Adrenal gland (tissue), 12 donors: ENCODE results near the gene UBASH3B. TPM values are rescaled to one million over a fixed set of nuclear protein-coding genes. Genes with fewer than 3 reads are reported as not detected.
"Not testable (repeated sequence)": the region's sequence is repeated elsewhere in the genome, so short reads cannot be mapped to it uniquely, and the experiment has no call there.

Experiments used
- DNase-seq, 7 donors: peaks; one replicate each; pipeline ENCODE4 v3.0.0-alpha.2; 2019 to 2020
- H3K27ac ChIP-seq, 5 donors: fragments of 200-600 bp; sonication (generic) in 4 of 5; 1 replicate in 3 of 5; 2 replicates in 2 of 5; pipeline versions ENCODE4 v1.5.1 to v1.8.0; 2016 to 2020; ENCODE audit warnings: mild to moderate bottlenecking in 1 of 5
- H3K27me3 ChIP-seq: fragments of 200-600 bp; 2 replicates; pipeline ENCODE4 v1.8.0; 2021
- H3K36me3 ChIP-seq, 2 donors: fragments of 200-600 bp; replicated peaks in 1 of 2; 1 replicate in 1 of 2; 2 replicates in 1 of 2; pipeline versions ENCODE4 v1.5.1 to v1.8.0; 2018 to 2022
- H3K4me1 ChIP-seq, 2 donors: fragments of 200-600 bp; replicated peaks in 1 of 2; 1 replicate in 1 of 2; 2 replicates in 1 of 2; pipeline versions ENCODE4 v1.5.1 to v1.8.0; 2018 to 2021
- H3K4me3 ChIP-seq, 4 donors: fragments of 200-600 bp; sonication (generic) in 3 of 4; one replicate each; pipeline ENCODE4 v1.5.1; 2016 to 2018
- H3K9me3 ChIP-seq, 3 donors: fragments of 200-600 bp; sonication (generic) in 1 of 3; replicated peaks in 1 of 3; 1 replicate in 2 of 3; 2 replicates in 1 of 3; pipeline versions ENCODE4 v1.5.1 to v1.8.0; 2016 to 2021
- POLR2A ChIP-seq, 2 donors: fragments of 450-650 bp; IDR thresholded peaks; one replicate each; pipeline ENCODE4 v1.6.1; 2017; ENCODE audit warnings: antibody characterized with exemption in 2 of 2, mild to moderate bottlenecking in 2 of 2, moderate library complexity in 1 of 2
- WGBS, 4 donors: extraction: QIAGEN DNeasy Blood & Tissue Kit in 2 of 4; methylation state at CpG; one replicate each; pipeline versions ENCODE4 v1.1.5 to v1.1.7; 2013 to 2017; 5-methylcytosine and 5-hydroxymethylcytosine counted together
- intact Hi-C, 2 donors: fragments of 100-400 bp; cut with DNase I; formaldehyde crosslinking; loops; one replicate each; pipeline versions ENCODE4 v1.14.1 to v1.15.0; 2022 to 2023
- polyA plus RNA-seq, 3 donors: library from polyadenylated mRNA; stranded (reverse); fragments of 200-250 nt in 2 of 3; fragments of 350-450 nt in 1 of 3; fragmentation: Illumina TruSeq in 1 of 3; extraction: RNeasy Lipid Tissue Mini Kit (QIAGEN cat#74804) in 1 of 3; gene quantifications; one replicate each; pipeline ENCODE4 v1.2.3, GENCODE V29; 2013 to 2014
- total RNA-seq, 9 donors: library from RNA; depleted of rRNA in 4 of 9; stranded (reverse); fragments of >200 nt in 4 of 9; fragments of 120-200 nt in 1 of 9; fragmentation: NEBNext Ultra II Directional in 1 of 9; extraction: Animal tissue kit (Norgen Biotek cat#: 25700) in 1 of 9; gene quantifications; one replicate each; pipeline versions ENCODE4 v1.1.0 to v1.2.4, GENCODE V29; 2013 to 2023
- TF ChIP-seq, protein P1 (sequence below), 6 experiments: fragments of 450-650 bp in 4 of 6; fragments of 200-600 bp in 2 of 6; sonication (generic) in 1 of 6; IDR thresholded peaks; 1 replicate in 5 of 6; 2 replicates in 1 of 6; pipeline versions ENCODE4 v1.5.1 to v1.8.0; 2016 to 2021; ENCODE audit warnings: antibody characterized with exemption in 6 of 6, mild to moderate bottlenecking in 2 of 6, moderate library complexity in 1 of 6
- donor health status: healthy with polysubstance abuse.
- donor health status: Bipolar disorder and iron deficiency.
- donor health status: DM: yes; HTN: yes; CAD: no.
- donor health status: DM: no; HTN: no; CAD: no.
- donor health status: DM: no; HTN: no; CAD: no.
- donor health status: DM: yes; HTN: yes; CAD: no.

Gene UBASH3B
- total and polyA plus RNA-seq, 12 donors: 0.57 to 21.5 (median 5.6) TPM

- Histone ChIP-seq H3K27me3 (no peaks in the 10 kb centered on the region), H3K9me3 (no peaks in the 10 kb centered on the region), H3K27ac (no peak overlapping the region), H3K4me1 (no peaks in the 10 kb centered on the region), H3K36me3 (no peaks in the 10 kb centered on the region), H3K4me3 (no peak overlapping the region)
- TF ChIP-seq POLR2A (IDR thresholded peaks at IDR 0.05): no peak
- TF ChIP-seq, protein P1, sequence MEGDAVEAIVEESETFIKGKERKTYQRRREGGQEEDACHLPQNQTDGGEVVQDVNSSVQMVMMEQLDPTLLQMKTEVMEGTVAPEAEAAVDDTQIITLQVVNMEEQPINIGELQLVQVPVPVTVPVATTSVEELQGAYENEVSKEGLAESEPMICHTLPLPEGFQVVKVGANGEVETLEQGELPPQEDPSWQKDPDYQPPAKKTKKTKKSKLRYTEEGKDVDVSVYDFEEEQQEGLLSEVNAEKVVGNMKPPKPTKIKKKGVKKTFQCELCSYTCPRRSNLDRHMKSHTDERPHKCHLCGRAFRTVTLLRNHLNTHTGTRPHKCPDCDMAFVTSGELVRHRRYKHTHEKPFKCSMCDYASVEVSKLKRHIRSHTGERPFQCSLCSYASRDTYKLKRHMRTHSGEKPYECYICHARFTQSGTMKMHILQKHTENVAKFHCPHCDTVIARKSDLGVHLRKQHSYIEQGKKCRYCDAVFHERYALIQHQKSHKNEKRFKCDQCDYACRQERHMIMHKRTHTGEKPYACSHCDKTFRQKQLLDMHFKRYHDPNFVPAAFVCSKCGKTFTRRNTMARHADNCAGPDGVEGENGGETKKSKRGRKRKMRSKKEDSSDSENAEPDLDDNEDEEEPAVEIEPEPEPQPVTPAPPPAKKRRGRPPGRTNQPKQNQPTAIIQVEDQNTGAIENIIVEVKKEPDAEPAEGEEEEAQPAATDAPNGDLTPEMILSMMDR (IDR thresholded peaks at IDR 0.05): peak; percentile 74 to 82 (median 80)
- DNase-seq: peak; percentile 36 to 79 (median 61)
- intact Hi-C loops: loop anchor here (5.0 to 10.0 kb wide), 5 partner anchors 49 to 277 kb away; no protein-coding TSS in a partner anchor
- 27 to 35% (median 34%) methylated on average over 3 of the region's 3 CpGs for WGBS, 4 donors
Measured at GRCh38 chr11:122853971-122854446, 198.5 kb downstream of the UBASH3B start.

GRCh38 chr11:122861631-122862030 is 206.1 kb downstream of the UBASH3B start:
- Histone ChIP-seq H3K4me1 (no peaks in the 10 kb centered on the region), H3K27me3 (peaks cover 6% of the 10 kb centered on the region), H3K36me3 (no peaks in the 10 kb centered on the region), H3K27ac (no peak overlapping the region), H3K4me3 (no peak overlapping the region), H3K9me3 (no peaks in the 10 kb centered on the region)
- TF ChIP-seq, protein P1 (IDR thresholded peaks at IDR 0.05): no peak
- TF ChIP-seq POLR2A (IDR thresholded peaks at IDR 0.05): no peak
- intact Hi-C loops: loop anchor here in 1 of 2 donors (5.0 kb wide), 1 partner anchor 161 kb away; no protein-coding TSS in a partner anchor
- DNase-seq: no peak
- 48 to 73% (median 61%) methylated on average over 3 of the region's 3 CpGs for WGBS, 4 donors

- intact Hi-C loops: loop anchor here in 1 of 2 donors (5.0 kb wide), 1 partner anchor 160 kb away; no protein-coding TSS in a partner anchor
- H3K27ac ChIP-seq: no peak overlapping the region
- no peak for DNase-seq
- H3K27me3 ChIP-seq: peaks cover 6% of the 10 kb centered on the region
- H3K36me3 ChIP-seq: no peaks in the 10 kb centered on the region
- TF ChIP-seq, protein P1 (IDR thresholded peaks at IDR 0.05): no peak
- no peak for TF ChIP-seq POLR2A (IDR thresholded peaks at IDR 0.05)
- 67 to 100% (median 85%) methylated on average over 1 of the region's 1 CpG for WGBS, 4 donors
- no peak overlapping the region for H3K4me3 ChIP-seq
- no peaks in the 10 kb centered on the region for H3K9me3 ChIP-seq
- H3K4me1 ChIP-seq: no peaks in the 10 kb centered on the region
Measured at GRCh38 chr11:122862091-122862490, 206.6 kb downstream of the UBASH3B start.

GRCh38 chr11:122863154-122863553 is 207.6 kb downstream of the UBASH3B start:
- 42 to 73% (median 56%) methylated on average over 1 of the region's 1 CpG for WGBS, 4 donors
- not testable (repeated sequence) for H3K4me1 ChIP-seq, H3K27me3 ChIP-seq, H3K36me3 ChIP-seq, DNase-seq, H3K4me3 ChIP-seq, H3K27ac ChIP-seq, H3K9me3 ChIP-seq
- intact Hi-C loops: loop anchor here in 1 of 2 donors (5.0 kb wide), 1 partner anchor 159 kb away; no protein-coding TSS in a partner anchor
